ENCODE measurements around the gene MAMDC4.
A peak's percentile ranks its signal among the peaks of the same experiment; 100 is the strongest.

The MAMDC4 gene

GRCh38 chr9:136896027-136896426 lies 43.9 kb downstream of the MAMDC4 start:
- no peak for ATAC-seq

GRCh38 chr9:136898483-136899100 lies 46.4 kb downstream of the MAMDC4 start:
- ATAC-seq = no peak

- ATAC-seq = no peak
Measured at GRCh38 chr9:136899196-136899595, 47.0 kb downstream of the MAMDC4 start.

GRCh38 chr9:136900556-136900955 lies 48.4 kb downstream of the MAMDC4 start:
- ATAC-seq = no peak

- ATAC-seq = no peak
Measured at GRCh38 chr9:136900988-136901515, 48.9 kb downstream of the MAMDC4 start.

- ATAC-seq = peak; percentile 68 to 73
Measured at GRCh38 chr9:136901516-136902258, 49.5 kb downstream of the MAMDC4 start.

- ATAC-seq = peak; percentile 88 to 89
Measured at GRCh38 chr9:136902259-136902821, 50.2 kb downstream of the MAMDC4 start.

GRCh38 chr9:136903041-136903554 lies 51.0 kb downstream of the MAMDC4 start:
- no peak for ATAC-seq

GRCh38 chr9:136906266-136906665 lies 54.1 kb downstream of the MAMDC4 start:
- no peak for ATAC-seq

GRCh38 chr9:136907011-136907914 lies 55.1 kb downstream of the MAMDC4 start:
- ATAC-seq = no peak

All from activated CD4-positive, CD25-positive, alpha-beta regulatory T cell treated with anti-CD3 and anti-CD28 coated beads, Interleukin-2, amount 50 U/mL, for 24 hours (primary cell).